GM18951 (cell line): ENCODE results near the gene CCDC69.

Experiments
- POLR2A ChIP-seq: IDR thresholded peaks from 4 replicates; pipeline ENCODE4 v1.6.1; 2011; ENCODE audit warnings: mild to moderate bottlenecking; ENCODE audit not compliant: insufficient read length, insufficient read depth; ENCODE audit errors: extremely low read depth
- in situ Hi-C: fragments of 300-500 bp; cut with MboI; formaldehyde crosslinking; loops from one replicate; pipeline ENCODE4 v1.12.0; 2022; ENCODE audit warnings: low sequenced_read_pairs, mixed read lengths, inconsistent platforms; ENCODE audit not compliant: unreplicated experiment

CCDC69 gene

GRCh38 chr5:151173711-151174611, 49.9 kb downstream of the CCDC69 start:
- TF ChIP-seq POLR2A, result no peak
- in situ Hi-C loops, result no loop called here

DNA sequence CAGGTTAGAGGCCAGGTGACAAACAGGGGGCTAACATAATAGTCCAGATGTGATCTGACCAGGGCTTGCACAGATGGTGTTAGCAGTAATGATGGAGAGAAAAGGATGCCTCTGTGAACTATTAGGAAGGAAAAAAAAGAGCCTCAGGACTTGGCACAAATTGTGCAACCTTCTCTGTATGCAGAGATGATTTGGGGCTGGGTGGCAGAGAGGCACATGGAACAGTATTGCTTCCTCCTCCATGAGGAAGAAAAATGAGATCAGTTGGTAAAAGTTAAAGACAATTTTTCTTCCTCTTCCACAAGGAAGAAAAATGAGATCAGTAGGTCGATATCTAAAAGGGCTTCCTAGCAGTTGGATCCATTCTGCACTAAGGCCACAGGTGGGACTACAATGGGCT, 52.4 kb downstream of the CCDC69 start:
- in situ Hi-C loops, result no loop called here
- no peak for TF ChIP-seq POLR2A

- in situ Hi-C loops, result no loop called here
- TF ChIP-seq POLR2A, result no peak
These were observed 55.1 kb downstream of the CCDC69 start for GRCh38 chr5:151168602-151169344.

DNA sequence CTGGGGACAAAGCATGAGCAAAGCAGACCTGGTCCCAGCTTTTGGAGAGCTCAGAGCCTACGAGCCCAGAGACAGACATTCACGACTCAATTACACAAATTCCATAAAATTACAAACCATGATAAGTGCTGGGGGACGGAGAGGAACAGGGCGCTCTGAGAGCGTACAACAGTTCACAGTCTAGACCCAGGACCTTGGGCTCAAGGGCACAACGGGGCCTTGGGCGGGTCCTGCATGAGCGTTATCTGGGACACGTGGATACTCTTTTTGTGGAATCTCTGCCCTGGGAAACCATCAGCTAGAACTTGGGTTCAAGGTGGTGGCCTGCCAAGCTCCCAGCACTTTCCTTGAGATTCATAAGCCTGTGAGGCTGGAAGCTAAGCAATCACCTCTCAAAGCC, 56.9 kb downstream of the CCDC69 start:
- in situ Hi-C loops, result no loop called here
- TF ChIP-seq POLR2A, result no peak

- in situ Hi-C loops, result no loop called here
- no peak for TF ChIP-seq POLR2A
These were observed 59.1 kb downstream of the CCDC69 start for GRCh38 chr5:151164687-151165392.

- TF ChIP-seq POLR2A, result no peak
- in situ Hi-C loops, result no loop called here
These were observed 61.1 kb downstream of the CCDC69 start for GRCh38 chr5:151162776-151163175.

DNA sequence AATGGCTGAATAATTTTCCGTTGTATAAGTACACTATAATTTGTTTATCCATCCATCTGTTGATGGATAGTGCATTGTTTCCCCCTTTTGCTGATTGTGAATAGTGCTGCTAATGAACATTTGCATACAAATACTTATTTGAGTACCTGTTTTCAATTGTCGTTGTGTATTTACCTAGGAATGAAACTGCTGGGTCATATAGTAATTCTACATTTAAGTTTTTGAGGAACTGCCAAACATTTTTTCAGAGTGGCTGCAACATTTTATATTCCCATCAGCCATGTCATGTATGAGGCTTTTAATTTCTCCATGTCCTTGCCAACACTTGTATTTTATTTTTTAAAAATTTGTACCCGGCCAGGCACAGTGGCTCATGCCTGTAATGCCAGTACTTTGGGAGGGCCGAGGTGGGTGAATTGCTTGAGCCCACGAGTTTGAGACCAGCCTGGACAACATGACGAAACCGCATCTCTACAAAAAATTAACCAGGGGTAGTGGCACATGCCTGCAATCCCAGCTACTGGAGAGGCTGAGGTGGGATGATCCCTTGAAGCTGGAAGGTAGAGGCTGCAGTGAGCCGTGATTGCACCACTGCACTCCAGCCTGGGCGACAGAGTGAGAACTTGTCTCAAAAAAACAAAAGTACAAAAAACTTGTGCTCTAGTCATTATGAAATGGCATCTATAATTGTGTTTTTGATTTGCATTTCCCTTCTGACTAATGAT, 64.1 kb downstream of the CCDC69 start:
- TF ChIP-seq POLR2A, result no peak
- in situ Hi-C loops, result no loop called here

GRCh38 chr5:151158287-151158661, 65.6 kb downstream of the CCDC69 start:
- in situ Hi-C loops, result no loop called here
- no peak for TF ChIP-seq POLR2A

DNA sequence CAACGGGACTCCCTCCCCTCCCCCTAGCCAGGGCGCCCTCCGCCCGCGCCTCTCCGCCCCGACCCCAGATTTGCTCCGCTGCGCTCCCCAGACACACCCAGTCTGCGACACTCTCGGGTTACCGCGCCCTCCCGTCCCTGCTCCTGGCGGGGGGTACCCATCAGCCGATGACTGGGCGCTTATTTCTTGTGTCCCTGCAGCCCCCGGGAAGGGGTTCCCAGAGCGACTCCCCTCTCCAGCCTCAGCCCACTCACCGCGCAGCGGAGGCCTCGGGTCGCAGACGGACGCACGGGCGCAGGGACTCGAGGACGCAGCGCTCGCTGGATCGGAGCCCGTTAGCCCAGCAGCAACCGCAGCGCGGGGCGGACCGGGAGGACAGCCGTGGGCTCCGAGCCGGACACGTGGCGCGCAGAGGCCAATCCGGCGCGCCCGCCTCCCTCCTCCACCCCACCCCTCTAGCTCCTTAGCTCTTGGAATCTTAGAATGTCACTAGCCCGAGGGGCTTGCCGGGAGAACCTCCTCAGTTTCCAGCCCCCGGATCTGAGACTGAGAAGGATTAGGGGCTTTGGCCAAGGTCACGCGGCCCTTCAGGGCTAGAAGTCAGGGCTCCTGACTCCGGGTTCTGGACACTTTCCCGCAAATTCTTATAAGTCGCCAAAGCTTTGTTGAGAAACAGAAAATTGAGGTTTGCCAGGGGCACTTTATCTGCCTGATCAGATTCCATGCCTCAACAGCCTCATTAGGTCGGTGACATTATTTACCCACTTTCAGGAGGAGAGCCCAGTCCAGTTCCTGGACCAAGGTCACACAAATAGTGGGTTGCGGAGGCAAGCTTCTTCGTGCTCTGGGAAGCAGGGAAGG, 66.2 kb downstream of the CCDC69 start, which contains the start of gene ANXA6:
Gene ANXA6, minus strand, starts transcription at position 354 of the 861 bp plus-strand sequence. CDS start 9,878 bp downstream, outside the sequence.
- in situ Hi-C loops, result no loop called here
- peak; percentile 83 for TF ChIP-seq POLR2A

DNA sequence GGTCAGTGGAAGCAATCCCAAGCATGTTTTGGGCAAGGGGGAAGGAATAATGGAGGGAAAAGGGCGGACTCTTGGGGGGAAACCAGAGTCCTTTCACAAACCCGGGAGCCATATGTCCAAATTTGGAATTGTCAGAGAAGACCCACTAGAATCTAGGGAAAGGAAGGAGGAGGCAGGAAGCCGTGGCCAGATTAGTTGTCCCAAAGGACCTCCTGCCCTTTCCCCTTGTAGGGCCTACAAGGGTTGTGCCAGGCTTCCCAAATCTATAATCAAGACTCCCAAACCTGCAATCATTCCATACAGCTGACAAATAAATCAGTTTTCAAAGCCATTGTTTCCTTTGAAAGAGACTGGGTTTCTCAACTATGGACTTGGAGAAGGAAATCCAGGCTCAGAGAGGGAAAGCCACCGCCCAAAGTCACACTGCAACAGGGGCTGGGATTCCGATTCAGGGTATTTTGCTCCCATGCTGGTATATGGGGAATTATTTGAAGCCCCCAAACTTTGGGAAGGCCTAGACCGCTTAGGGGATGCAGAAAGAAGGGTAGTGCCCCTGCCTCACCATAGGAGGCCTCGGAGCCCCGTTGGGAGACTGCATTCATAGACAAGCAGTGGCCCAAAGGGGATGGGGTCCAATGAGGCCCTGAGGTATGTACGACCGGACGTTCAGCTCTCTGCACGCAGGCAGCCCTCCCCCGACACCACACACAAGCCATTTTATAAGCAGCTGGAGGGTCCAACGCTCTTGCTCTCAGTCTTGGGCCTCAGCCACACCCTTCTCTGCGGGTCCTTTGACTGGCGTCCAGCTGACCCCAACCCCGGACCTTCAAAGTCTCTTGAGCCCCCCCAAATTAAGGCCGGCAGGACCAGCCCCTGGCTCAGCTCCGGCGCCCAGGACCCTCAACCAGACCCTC, 67.1 kb downstream of the CCDC69 start:
- TF ChIP-seq POLR2A, result no peak
- in situ Hi-C loops, result no loop called here
